AG04449 (cell line): ENCODE measurements around the gene OTUB1.

Experiments used
- CTCF ChIA-PET: fragments of 350-600 bp; formaldehyde crosslinking; extraction: SDS; loops from one replicate; lab custom pipeline; 2021; ENCODE audit warnings: antibody characterized with exemption; lab: Yijun Ruan, JAX
- POLR2A ChIA-PET: fragments of 400-600, 350-600 bp; formaldehyde crosslinking; extraction: SDS; loops from one replicate; lab custom pipeline; 2020; ENCODE audit warnings: antibody characterized with exemption, inconsistent platforms; lab: Yijun Ruan, JAX
- DNase-seq: peaks from one replicate; pipeline ENCODE4 v3.0.0-alpha.2; 2010; ENCODE audit warnings: low read depth, low spot score
- H3K4me3 ChIP-seq: 2 replicates; pipeline ENCODE4 v1.5.1; 2011; ENCODE audit warnings: low read depth, mild to moderate bottlenecking, control low read depth, low read length
- TF ChIP-seq, protein P1 (sequence below): IDR thresholded peaks from one replicate; pipeline ENCODE4 v1.5.1; 2011; ENCODE audit warnings: mild to moderate bottlenecking, moderate library complexity, low read length, control low read depth, inconsistent platforms; ENCODE audit not compliant: insufficient read depth; ENCODE audit errors: missing control alignments

OTUB1 gene

DNA sequence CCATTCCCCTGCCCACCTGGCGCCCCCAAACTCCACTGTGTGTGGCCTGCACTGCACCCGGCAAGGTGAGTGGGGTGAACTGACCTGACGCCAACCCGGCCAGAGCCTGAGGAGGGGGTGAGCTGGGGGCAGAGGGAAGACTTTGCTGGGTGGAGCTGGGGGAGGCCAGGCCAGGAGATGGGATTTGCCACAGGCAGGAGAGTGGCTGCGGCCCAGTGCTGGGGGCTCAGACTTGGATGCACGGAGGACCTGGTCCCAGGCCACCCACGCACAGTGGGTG lies 31.6 kb downstream of the OTUB1 start:
- no peak overlapping the region for H3K4me3 ChIP-seq
- TF ChIP-seq, protein P1, sequence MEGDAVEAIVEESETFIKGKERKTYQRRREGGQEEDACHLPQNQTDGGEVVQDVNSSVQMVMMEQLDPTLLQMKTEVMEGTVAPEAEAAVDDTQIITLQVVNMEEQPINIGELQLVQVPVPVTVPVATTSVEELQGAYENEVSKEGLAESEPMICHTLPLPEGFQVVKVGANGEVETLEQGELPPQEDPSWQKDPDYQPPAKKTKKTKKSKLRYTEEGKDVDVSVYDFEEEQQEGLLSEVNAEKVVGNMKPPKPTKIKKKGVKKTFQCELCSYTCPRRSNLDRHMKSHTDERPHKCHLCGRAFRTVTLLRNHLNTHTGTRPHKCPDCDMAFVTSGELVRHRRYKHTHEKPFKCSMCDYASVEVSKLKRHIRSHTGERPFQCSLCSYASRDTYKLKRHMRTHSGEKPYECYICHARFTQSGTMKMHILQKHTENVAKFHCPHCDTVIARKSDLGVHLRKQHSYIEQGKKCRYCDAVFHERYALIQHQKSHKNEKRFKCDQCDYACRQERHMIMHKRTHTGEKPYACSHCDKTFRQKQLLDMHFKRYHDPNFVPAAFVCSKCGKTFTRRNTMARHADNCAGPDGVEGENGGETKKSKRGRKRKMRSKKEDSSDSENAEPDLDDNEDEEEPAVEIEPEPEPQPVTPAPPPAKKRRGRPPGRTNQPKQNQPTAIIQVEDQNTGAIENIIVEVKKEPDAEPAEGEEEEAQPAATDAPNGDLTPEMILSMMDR, result no peak
- POLR2A ChIA-PET, result no interaction called here
- no peak for DNase-seq
- CTCF ChIA-PET, result interaction anchor here (1.0 to 3.4 kb wide), 3 partner anchors 10 to 135 kb away, joined by 4 to 10 read pairs (median 4); no protein-coding TSS in a partner anchor

DNA sequence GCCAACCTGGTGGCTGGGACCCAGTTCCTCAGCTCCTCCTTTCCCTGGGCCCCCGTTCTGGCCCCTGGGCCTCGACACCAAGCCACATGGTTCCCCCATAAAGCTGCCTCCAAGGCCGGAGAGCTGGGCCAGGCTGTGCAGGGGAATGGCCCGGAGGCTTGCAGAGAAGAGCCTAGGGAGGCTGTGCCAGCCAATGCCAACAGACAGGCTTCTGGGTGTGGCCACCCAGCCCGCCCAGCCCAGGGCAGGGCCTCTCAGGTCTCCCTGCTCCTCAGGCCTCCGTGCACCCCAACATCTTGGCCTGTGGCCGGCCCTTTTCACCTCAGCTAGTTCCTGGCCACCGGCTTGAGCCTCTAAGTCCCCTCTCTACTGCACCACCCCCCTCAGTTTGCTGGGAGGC lies 32.1 kb downstream of the OTUB1 start:
- DNase-seq, result no peak
- TF ChIP-seq, protein P1, result no peak
- CTCF ChIA-PET, result interaction anchor here (1.0 to 3.4 kb wide), 3 partner anchors 11 to 134 kb away, joined by 4 to 10 read pairs (median 4); no protein-coding TSS in a partner anchor
- POLR2A ChIA-PET, result no interaction called here
- H3K4me3 ChIP-seq, result no peak overlapping the region

DNA sequence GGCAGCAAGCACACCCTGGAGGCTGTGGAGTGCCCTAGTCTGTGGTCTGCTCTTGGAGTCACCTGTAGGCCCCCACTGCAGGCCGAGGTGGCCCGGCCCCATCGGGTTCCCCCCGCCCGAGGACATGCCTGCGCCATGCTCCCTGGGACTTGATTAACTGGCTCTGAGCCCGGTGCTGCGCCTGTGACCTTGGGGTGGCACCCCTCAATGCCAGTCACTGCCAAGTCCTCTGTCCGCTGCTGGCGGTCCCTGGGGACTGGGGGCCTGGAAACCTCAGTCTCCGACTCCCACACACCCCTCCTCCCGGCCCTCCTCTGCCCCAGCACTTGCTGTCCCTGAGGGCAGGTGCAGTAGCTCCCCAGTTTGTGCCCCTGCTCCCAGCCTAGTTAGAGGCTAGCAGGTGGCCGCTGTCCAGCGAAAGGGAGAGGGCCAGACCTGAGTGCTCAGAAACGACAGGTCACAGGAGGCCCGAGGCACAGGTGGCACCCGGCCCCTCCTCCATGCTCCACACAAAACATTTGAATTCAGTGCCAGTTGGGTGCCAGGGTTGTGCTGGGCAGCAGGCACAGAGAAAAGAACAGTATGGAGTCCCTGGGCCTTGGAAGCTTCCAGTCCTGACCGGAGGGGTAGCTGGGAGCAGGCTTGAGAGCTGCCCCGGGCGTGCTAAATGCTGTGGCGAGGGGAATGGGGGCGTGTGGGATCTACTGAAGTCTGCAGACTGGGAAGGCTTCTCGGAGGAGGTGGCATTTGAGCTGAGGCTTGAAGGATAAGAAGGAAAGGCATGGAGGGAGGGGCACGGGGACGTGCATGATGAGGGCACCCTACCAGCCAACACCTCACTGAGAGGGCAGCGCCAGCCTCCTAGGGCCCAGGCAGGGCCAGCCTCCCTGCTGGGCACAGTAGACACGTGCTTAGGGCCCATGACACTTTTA lies 33.1 kb downstream of the OTUB1 start:
- CTCF ChIA-PET, result interaction anchor here (0.6 to 1.4 kb wide), 4 partner anchors 12 to 134 kb away, joined by 3 to 7 read pairs (median 4); no protein-coding TSS in a partner anchor
- TF ChIP-seq, protein P1, result no peak
- no peak overlapping the region for H3K4me3 ChIP-seq
- no peak for DNase-seq
- POLR2A ChIA-PET, result interaction anchor here (0.7 kb wide), 1 partner anchor 103 kb away, joined by 3 read pairs; no protein-coding TSS in a partner anchor

DNA sequence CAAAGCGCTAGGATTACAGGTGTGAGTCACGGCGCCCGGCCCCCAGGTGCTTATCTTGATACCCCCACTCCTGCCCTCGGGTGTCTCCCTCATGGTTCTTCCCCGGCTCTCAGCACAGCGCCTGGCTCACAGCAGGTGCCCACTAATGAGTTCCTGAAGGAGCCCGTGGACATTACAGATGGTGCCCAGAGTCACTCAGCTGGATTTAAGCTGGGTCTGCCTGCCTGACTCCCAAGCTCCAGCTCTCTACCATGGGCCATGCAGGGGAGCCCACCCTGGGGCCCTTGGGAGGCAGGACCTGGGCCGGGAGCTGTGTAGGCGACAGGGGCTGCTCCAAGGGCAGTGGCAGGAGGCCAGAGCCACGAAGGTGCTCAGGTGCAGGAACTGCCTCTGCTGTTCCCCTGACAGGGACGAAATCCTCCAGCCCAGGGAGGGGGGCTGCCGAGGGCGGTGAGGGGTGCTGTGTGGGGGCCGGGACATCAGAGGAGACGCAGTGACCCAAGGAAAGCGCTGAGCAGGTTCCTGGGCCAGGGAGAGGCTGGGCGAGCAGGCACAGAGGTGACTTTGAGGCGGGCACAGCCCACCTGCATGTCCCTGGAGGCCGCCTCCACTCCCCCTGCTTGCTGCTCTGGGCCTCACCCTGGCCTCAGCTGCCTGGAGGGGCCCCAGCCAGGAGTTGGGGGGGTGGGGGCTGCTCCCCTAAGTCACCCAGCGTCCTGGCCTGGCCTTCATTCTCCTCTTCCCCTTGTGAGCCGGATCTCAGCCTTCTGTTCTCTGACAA lies 34.9 kb downstream of the OTUB1 start:
- no peak overlapping the region for H3K4me3 ChIP-seq
- TF ChIP-seq, protein P1, result no peak
- DNase-seq, result no peak
- ChIA-PET POLR2A (no interaction called here), CTCF (interaction anchor here (1.8 to 2.3 kb wide), 2 partner anchors 19 to 21 kb away, joined by 5 read pairs; no protein-coding TSS in a partner anchor)

DNA sequence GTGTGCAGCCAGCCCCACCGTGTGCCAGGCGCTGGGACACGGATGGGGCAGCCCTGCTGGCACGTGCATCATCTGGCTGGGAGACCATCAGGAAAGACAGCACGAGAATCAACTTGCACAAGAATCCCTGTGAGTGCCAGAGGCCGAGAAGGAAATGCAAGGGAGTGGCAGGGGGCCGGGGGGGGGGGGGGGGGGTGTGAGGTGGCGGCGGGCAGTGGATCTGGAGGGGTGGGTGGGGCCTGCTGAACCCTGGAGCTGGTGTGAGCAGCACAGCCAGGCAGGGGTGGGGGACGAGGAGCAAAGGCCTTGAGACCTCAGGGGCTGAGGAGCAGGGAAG lies 35.5 kb downstream of the OTUB1 start:
- DNase-seq, result no peak
- ChIA-PET CTCF (interaction anchor here (1.8 to 2.3 kb wide), 3 partner anchors 15 to 22 kb away, joined by 5 to 7 read pairs (median 5); no protein-coding TSS in a partner anchor), POLR2A (no interaction called here)
- TF ChIP-seq, protein P1, result no peak
- H3K4me3 ChIP-seq, result no peak overlapping the region
